ENCODE data around the gene DDX39B. TPM values are rescaled to one million over a fixed set of nuclear protein-coding genes. Genes with fewer than 3 reads are reported as not detected.
A peak's percentile ranks its signal among the peaks of the same experiment; 100 is the strongest.
"Not testable (repeated sequence)": the region's sequence is repeated elsewhere in the genome, so short reads cannot be mapped to it uniquely, and the experiment has no call there.

DDX39B gene
- total RNA-seq, 2 donors from 2014 or later: 119 to 143 TPM

DNA sequence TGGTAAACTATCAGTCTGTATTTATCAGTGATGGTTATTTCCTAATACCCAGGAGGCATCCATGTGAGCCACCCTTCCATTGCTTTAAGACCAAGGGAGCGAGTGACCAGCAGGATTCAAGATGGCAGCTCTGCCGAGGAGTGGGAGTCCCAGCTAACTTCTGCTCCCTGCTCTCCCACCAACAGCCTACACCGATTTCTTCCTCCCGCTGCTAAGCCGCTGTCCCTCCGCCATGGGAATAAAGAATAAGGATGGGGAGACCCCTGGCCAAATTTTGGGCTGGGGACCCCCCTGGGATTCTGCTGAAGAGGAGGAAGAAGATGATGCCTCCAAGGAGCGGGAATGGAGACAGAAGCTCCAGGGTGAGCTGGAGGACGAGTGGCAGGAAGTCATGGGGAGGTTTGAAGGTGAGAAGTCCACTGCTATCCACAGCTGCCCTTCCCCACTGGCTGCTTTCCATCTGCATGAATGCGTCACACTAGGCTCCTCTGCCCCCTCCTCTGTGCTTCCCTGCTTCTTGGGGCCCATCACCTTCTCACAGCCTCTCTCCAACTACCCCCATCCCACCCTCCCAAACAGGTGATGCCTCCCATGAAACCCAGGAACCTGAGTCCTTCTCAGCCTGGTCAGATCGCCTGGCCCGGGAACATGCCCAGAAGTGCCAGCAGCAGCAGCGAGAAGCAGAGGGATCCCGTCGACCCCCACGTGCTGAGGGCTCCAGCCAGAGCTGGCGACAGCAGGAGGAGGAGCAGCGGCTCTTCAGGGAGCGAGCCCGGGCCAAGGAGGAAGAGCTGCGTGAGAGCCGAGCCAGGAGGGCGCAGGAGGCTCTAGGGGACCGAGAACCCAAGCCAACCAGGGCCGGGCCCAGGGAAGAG is 15.9 kb upstream of the DDX39B start:
- H3K27ac ChIP-seq: peak overlapping the region; percentile 19 to 53
- H3K4me1 ChIP-seq: peaks cover 0 to 39% of the 10 kb centered on the region in 2 donors
- no peaks in the 10 kb centered on the region for H3K9me3 ChIP-seq
- H3K4me3 ChIP-seq: no peak overlapping the region
- TF ChIP-seq, protein P1, sequence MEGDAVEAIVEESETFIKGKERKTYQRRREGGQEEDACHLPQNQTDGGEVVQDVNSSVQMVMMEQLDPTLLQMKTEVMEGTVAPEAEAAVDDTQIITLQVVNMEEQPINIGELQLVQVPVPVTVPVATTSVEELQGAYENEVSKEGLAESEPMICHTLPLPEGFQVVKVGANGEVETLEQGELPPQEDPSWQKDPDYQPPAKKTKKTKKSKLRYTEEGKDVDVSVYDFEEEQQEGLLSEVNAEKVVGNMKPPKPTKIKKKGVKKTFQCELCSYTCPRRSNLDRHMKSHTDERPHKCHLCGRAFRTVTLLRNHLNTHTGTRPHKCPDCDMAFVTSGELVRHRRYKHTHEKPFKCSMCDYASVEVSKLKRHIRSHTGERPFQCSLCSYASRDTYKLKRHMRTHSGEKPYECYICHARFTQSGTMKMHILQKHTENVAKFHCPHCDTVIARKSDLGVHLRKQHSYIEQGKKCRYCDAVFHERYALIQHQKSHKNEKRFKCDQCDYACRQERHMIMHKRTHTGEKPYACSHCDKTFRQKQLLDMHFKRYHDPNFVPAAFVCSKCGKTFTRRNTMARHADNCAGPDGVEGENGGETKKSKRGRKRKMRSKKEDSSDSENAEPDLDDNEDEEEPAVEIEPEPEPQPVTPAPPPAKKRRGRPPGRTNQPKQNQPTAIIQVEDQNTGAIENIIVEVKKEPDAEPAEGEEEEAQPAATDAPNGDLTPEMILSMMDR (IDR thresholded peaks at IDR 0.05): no peak
- no peaks in the 10 kb centered on the region for H3K27me3 ChIP-seq
- no peak for DNase-seq (ENCODE audit: low spot score)
- H3K36me3 ChIP-seq: peaks cover 41% of the 10 kb centered on the region

DNA sequence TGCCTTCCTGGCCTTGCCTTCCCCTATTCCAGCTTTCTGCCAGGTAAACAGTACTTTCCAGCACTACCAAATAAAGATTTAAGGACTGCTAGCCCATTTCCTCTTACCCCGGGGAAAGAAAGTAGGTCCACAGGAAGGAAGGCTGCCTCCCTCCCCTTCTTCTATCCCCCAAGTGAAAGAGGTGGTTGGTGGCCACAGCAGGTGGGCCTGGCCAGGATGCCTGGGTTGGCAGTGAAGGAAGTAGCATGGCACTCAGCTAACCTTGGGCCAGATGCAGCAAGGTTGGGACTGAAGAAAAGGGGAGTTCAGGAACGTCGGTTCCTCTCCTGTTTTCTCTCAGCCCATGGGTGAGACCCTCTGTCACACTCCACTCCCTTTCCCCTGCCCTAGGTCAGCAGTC is 14.5 kb upstream of the DDX39B start:
- no peak overlapping the region for H3K4me3 ChIP-seq
- TF ChIP-seq, protein P1 (IDR thresholded peaks at IDR 0.05): no peak
- peaks cover 41% of the 10 kb centered on the region for H3K36me3 ChIP-seq
- H3K9me3 ChIP-seq: no peaks in the 10 kb centered on the region
- no peak overlapping the region for H3K27ac ChIP-seq
- no peaks in the 10 kb centered on the region for H3K27me3 ChIP-seq
- no peak for DNase-seq (ENCODE audit: low spot score)
- H3K4me1 ChIP-seq: peaks cover 0 to 39% of the 10 kb centered on the region in 2 donors

DNA sequence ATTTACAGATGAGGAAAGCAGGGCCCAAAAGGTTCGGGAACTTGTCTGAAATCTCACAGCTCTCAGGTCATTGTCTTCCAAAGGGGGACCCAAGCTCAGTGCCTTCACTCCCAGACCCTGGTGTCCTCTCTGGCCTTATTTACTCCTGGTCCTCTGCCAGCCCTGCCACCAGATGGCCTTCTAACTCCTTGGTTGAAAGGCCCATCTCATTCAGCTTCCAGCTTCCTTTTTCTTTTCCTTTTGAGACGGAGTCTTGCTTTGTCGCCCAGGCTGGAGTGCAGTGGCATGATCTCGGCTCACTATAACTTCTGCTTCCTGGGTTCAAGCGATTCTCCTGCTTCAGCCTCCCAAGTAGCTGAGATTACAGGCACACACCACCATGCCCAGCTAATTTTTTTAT is 9.6 kb upstream of the DDX39B start:
- not testable (repeated sequence) for H3K9me3 ChIP-seq; DNase-seq (ENCODE audit: low spot score); H3K27me3 ChIP-seq; H3K4me3 ChIP-seq
- Histone ChIP-seq H3K27ac (peak overlapping the region in 1 of 2 donors; percentile 11), H3K4me1 (peaks cover 0 to 16% of the 10 kb centered on the region in 2 donors), H3K36me3 (peaks cover 31% of the 10 kb centered on the region)
- TF ChIP-seq, protein P1 (IDR thresholded peaks at IDR 0.05): peak in 1 of 2 donors; percentile 62

DNA sequence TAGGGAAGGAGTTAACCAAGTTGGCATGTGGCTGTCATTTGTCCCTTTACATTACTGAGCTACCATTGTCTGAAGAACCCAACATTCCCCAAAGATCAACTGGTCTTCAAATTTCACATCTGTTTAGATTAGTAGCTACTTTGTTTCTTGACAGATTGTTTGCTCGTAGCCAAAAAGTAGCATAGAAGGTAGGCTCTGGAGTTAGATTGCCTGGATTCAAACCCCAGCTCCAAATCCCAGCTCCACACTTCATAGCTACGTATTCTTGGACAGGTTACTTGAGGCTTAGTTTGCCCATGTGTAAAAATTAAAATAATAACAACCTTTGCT is 6.7 kb upstream of the DDX39B start:
- Histone ChIP-seq H3K9me3 (no peaks in the 10 kb centered on the region), H3K36me3 (peaks cover 26% of the 10 kb centered on the region), H3K4me3 (no peak overlapping the region), H3K27ac (peak overlapping the region; percentile 88 to 89), H3K4me1 (peaks cover 0 to 18% of the 10 kb centered on the region in 2 donors), H3K27me3 (no peaks in the 10 kb centered on the region)
- TF ChIP-seq, protein P1 (IDR thresholded peaks at IDR 0.05): no peak
- DNase-seq (ENCODE audit: low spot score): no peak

DNA sequence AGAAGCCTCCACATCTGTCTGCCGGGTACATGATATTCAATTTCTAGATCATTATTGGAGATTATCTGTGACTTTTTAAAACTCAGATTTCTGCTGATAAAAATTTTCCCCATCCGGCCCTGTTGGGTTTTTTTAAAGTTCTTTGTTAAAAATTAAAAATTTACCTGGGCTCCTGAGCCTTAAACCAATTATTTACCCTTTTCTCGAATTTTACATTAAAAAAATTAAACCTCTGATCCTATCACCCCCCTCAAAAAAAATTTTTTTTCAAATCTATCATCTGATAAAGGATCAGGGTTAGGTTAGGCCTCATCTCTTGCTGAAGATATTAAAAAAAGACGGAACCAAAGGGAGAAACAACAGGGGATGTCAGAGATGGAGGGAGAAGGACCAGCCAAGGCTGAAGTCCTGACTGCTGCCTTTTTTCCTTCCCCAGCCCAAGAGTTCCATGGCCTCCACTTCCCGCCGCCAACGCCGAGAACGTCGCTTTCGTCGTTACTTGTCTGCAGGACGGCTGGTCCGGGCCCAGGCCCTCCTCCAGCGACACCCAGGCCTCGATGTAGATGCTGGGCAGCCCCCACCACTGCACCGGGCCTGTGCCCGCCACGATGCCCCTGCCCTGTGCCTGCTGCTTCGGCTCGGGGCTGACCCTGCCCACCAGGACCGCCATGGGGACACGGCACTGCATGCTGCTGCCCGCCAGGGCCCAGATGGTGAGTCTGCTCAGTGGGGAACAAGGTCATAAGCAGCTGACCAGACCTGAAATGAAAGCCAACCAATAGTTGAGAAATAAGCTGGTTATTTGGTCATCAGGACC is 6.1 kb upstream of the DDX39B start:
- H3K36me3 ChIP-seq: peaks cover 23% of the 10 kb centered on the region
- no peak for DNase-seq (ENCODE audit: low spot score)
- H3K4me1 ChIP-seq: peaks cover 0 to 21% of the 10 kb centered on the region in 2 donors

More for the DNA sequence above, 6.1 kb upstream of the DDX39B start:
- H3K9me3 ChIP-seq: no peaks in the 10 kb centered on the region
- H3K4me3 ChIP-seq: peak overlapping the region; percentile 43 to 50
- no peaks in the 10 kb centered on the region for H3K27me3 ChIP-seq
- H3K27ac ChIP-seq: peak overlapping the region; percentile 88 to 89
- TF ChIP-seq, protein P1 (IDR thresholded peaks at IDR 0.05): no peak

Measured in right atrium auricular region (tissue), 2 donors.